Retinal pigment epithelial cell (primary cell): Measurements from ENCODE around the gene PLA2G1B.

ENCODE experiments used
- DNase-seq: peaks from one replicate; pipeline ENCODE4 v3.0.0-alpha.2; 2010; ENCODE audit warnings: low read depth
- H3K4me3 ChIP-seq: 2 replicates; pipeline ENCODE4 v1.5.1; 2011; ENCODE audit warnings: mild to moderate bottlenecking, low read length, control low read depth, moderate library complexity
- TF ChIP-seq, protein P1 (sequence below): conservative IDR thresholded peaks from 2 replicates; pipeline ENCODE4 v1.5.1; 2011; ENCODE audit warnings: low read depth, low read length, control low read depth, inconsistent platforms

The PLA2G1B gene

DNA sequence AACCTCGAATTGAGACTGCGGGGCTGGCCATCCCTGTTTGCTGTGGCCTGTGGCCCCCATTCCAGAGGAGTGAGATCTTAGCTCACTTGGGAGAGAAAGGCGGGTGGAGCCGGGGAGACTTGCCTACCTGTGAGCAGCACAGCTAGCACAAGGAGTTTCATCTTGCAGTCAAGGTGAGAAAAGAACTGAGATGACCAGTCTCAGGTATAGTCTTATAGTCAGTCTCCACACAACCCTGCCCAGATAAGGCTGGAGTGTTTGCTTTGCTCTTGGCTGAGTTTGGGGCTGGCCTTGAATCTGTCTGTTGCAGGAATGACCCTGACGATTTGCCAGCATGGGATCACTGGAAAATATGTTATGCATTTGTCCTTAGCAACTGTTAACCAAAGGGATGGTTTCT, at the start of gene PLA2G1B:
Gene PLA2G1B (minus strand): TSS at position 187 of the 400 bp plus-strand sequence. CDS start 26 bp downstream, at position 161.
- no peak within 1 kb of the TSS for H3K4me3 ChIP-seq
- TF ChIP-seq, protein P1, sequence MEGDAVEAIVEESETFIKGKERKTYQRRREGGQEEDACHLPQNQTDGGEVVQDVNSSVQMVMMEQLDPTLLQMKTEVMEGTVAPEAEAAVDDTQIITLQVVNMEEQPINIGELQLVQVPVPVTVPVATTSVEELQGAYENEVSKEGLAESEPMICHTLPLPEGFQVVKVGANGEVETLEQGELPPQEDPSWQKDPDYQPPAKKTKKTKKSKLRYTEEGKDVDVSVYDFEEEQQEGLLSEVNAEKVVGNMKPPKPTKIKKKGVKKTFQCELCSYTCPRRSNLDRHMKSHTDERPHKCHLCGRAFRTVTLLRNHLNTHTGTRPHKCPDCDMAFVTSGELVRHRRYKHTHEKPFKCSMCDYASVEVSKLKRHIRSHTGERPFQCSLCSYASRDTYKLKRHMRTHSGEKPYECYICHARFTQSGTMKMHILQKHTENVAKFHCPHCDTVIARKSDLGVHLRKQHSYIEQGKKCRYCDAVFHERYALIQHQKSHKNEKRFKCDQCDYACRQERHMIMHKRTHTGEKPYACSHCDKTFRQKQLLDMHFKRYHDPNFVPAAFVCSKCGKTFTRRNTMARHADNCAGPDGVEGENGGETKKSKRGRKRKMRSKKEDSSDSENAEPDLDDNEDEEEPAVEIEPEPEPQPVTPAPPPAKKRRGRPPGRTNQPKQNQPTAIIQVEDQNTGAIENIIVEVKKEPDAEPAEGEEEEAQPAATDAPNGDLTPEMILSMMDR, result no peak
- DNase-seq, result no peak

GRCh38 chr12:120376934-120377572, 49.5 kb upstream of the PLA2G1B start:
- no peak overlapping the region for H3K4me3 ChIP-seq
- TF ChIP-seq, protein P1, result no peak
- DNase-seq, result no peak

- DNase-seq, result no peak
Measured at GRCh38 chr12:120376416-120376815, 48.8 kb upstream of the PLA2G1B start.

GRCh38 chr12:120376009-120376408, 48.4 kb upstream of the PLA2G1B start:
- TF ChIP-seq, protein P1, result no peak
- H3K4me3 ChIP-seq, result no peak overlapping the region
- no peak for DNase-seq

More at GRCh38 chr12:120376416-120376815, 48.8 kb upstream of the PLA2G1B start:
- H3K4me3 ChIP-seq, result no peak overlapping the region
- TF ChIP-seq, protein P1, result no peak

DNA sequence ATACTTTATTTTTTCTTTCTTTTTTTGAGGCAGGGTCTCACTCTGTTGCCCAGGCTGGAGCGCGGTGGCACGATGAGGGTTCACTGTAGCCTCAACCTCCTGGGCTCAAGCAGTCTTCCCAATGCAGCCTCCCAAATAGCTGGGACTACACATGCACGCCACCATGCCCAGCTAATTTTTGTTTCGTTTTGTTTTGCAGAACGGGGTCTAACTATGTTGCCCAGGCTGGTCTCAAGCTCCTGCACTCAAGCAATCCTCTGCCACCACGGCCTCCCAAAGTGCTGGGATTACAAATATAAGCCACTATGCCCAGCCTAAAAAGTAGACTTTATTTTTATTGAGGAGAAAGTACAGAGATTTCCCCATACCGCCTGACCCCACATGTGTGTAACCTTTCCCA, 46.1 kb upstream of the PLA2G1B start:
- DNase-seq, result no peak
- TF ChIP-seq, protein P1, result no peak
- H3K4me3 ChIP-seq, result no peak overlapping the region

- no peak overlapping the region for H3K4me3 ChIP-seq
- TF ChIP-seq, protein P1, result no peak
- no peak for DNase-seq
Measured at GRCh38 chr12:120370343-120371243, 43.0 kb upstream of the PLA2G1B start.
